SK-N-SH (cell line): Measurements from ENCODE around the gene GPR160. TPM values are rescaled to one million over a fixed set of nuclear protein-coding genes. Genes with fewer than 3 reads are reported as not detected.

Experiments used
- CTCF ChIA-PET: fragments of 300-600, 350-600 bp; formaldehyde crosslinking; extraction: SDS; loops from one replicate; lab custom pipeline; 2021; lab: Yijun Ruan, JAX
- POLR2A ChIA-PET: fragments of 350-600 bp; sonication (Branson Sonifier 250); formaldehyde crosslinking; extraction: SDS; loops from one replicate; lab custom pipeline; 2020; ENCODE audit warnings: antibody characterized with exemption, inconsistent platforms; lab: Yijun Ruan, JAX
- DNase-seq: peaks from one replicate; pipeline ENCODE4 v3.0.0; 2012
- H2AFZ ChIP-seq: fragments of 200-600 bp; sonication (generic); 2 replicates; pipeline ENCODE4 v1.8.1; 2016; ENCODE audit warnings: antibody characterized with exemption, mild to moderate bottlenecking, low read depth
- H3F3A ChIP-seq: fragments of 200-600 bp; sonication (generic); replicated peaks from 2 replicates; pipeline ENCODE3; 2016; ENCODE audit warnings: antibody characterized with exemption, mild to moderate bottlenecking; ENCODE audit not compliant: insufficient read depth
- H3K27ac ChIP-seq, 2 experiments: fragments of 200-500 bp in 1 of 2; fragments of 200-600 bp in 1 of 2; sonication (Bioruptor generic) in 1 of 2; sonication (generic), shearing (Covaris generic) in 1 of 2; 2 replicates each; pipeline versions ENCODE4 v1.5.1 to v1.6.1; 2014 to 2016; ENCODE audit warnings: low read depth in 2 of 2, inconsistent platforms in 1 of 2, low read length in 1 of 2, mild to moderate bottlenecking in 1 of 2, mixed read lengths in 1 of 2
- H3K27me3 ChIP-seq: fragments of 200-600 bp; sonication (generic), shearing (Covaris generic); 2 replicates; pipeline ENCODE4 v1.6.1; 2016; ENCODE audit warnings: mixed run types; ENCODE audit not compliant: insufficient read depth
- H3K36me3 ChIP-seq, 2 experiments: fragments of 200-500 bp in 1 of 2; fragments of 200-600 bp in 1 of 2; sonication (Bioruptor generic) in 1 of 2; sonication (generic) in 1 of 2; replicated peaks in 1 of 2; 2 replicates each; pipeline versions ENCODE3 to v1.5.1; 2014 to 2016; ENCODE audit warnings: low read length in 1 of 2, mild to moderate bottlenecking in 1 of 2; ENCODE audit not compliant: insufficient read depth in 2 of 2, control insufficient read depth in 1 of 2
- H3K4me1 ChIP-seq, 2 experiments: fragments of 200-500 bp in 1 of 2; fragments of 200-600 bp in 1 of 2; sonication (Bioruptor generic) in 1 of 2; sonication (generic), shearing (Covaris generic) in 1 of 2; 2 replicates each; pipeline versions ENCODE4 v1.5.1 to v1.6.1; 2014 to 2016; ENCODE audit warnings: low read depth in 1 of 2, low read length in 1 of 2, mixed run types in 1 of 2; ENCODE audit not compliant: insufficient read depth in 2 of 2, control insufficient read depth in 1 of 2
- H3K4me2 ChIP-seq: fragments of 200-600 bp; sonication (generic), shearing (Covaris generic); 2 replicates; pipeline ENCODE4 v1.6.1; 2017; ENCODE audit warnings: mixed run types
- H3K4me3 ChIP-seq, 2 experiments: fragments of 200-500 bp in 1 of 2; fragments of 200-600 bp in 1 of 2; sonication (Bioruptor generic) in 1 of 2; sonication (generic), shearing (Covaris generic) in 1 of 2; 2 replicates each; pipeline versions ENCODE4 v1.5.1 to v1.8.1; 2014 to 2016; ENCODE audit warnings: low read depth in 2 of 2, inconsistent platforms in 1 of 2, low read length in 1 of 2, mild to moderate bottlenecking in 1 of 2, mixed read lengths in 1 of 2, moderate library complexity in 1 of 2
- H3K79me2 ChIP-seq: fragments of 200-600 bp; sonication (generic); 2 replicates; pipeline ENCODE4 v1.8.1; 2017; ENCODE audit warnings: mild to moderate bottlenecking; ENCODE audit not compliant: insufficient read depth
- H3K9ac ChIP-seq: fragments of 200-600 bp; sonication (generic); 2 replicates; pipeline ENCODE4 v1.6.1; 2017; ENCODE audit warnings: mixed run types
- H3K9me2 ChIP-seq: fragments of 200-600 bp; sonication (generic); 2 replicates; pipeline ENCODE4 v1.6.1; 2017; ENCODE audit warnings: mixed run types
- H3K9me3 ChIP-seq: fragments of 200-600 bp; sonication (generic); 2 replicates; pipeline ENCODE4 v1.6.1; 2017; ENCODE audit warnings: mixed run types, mild to moderate bottlenecking, moderate library complexity
- H4K20me1 ChIP-seq: fragments of 200-600 bp; sonication (generic); 2 replicates; pipeline ENCODE4 v1.6.1; 2017; ENCODE audit warnings: mild to moderate bottlenecking, mixed run types; ENCODE audit not compliant: insufficient read depth
- CHD2 ChIP-seq: fragments of 150-350 bp; IDR thresholded peaks from 2 replicates; pipeline ENCODE4 v1.6.1; 2018; ENCODE audit warnings: low read length; ENCODE audit not compliant: partially characterized antibody
- EP300 ChIP-seq, 2 experiments: IDR thresholded peaks; 2 replicates each; pipeline versions ENCODE4 v1.4.0 to v1.6.1; 2012; ENCODE audit warnings: borderline replicate concordance in 1 of 2, low read depth in 1 of 2, low read length in 1 of 2
- EZH2phosphoT487 ChIP-seq: fragments of 200-600 bp; sonication (generic); IDR thresholded peaks from 2 replicates; pipeline ENCODE4 v1.6.1; 2017; ENCODE audit warnings: low read depth, mixed run types, mild to moderate bottlenecking, antibody characterized with exemption, moderate library complexity, borderline replicate concordance
- FOSL2 ChIP-seq: IDR thresholded peaks from 2 replicates; pipeline ENCODE4 v1.4.0; 2012; ENCODE audit warnings: low read depth, mild to moderate bottlenecking, moderate library complexity, borderline replicate concordance
- FOXJ3 ChIP-seq: sonication (generic); formaldehyde crosslinking; IDR thresholded peaks from 2 replicates; pipeline ENCODE4 v1.5.1; 2020; ENCODE audit warnings: mild to moderate bottlenecking, missing genetic modification reagents
- NFIC ChIP-seq: IDR thresholded peaks from 2 replicates; pipeline ENCODE4 v1.4.0; 2012; ENCODE audit warnings: borderline replicate concordance
- RCOR1 ChIP-seq: fragments of 150-350 bp; IDR thresholded peaks from 2 replicates; pipeline ENCODE4 v1.6.1; 2017; ENCODE audit warnings: antibody characterized with exemption, low read length
- SMC3 ChIP-seq: IDR thresholded peaks from 2 replicates; pipeline ENCODE4 v1.6.1; 2012; ENCODE audit warnings: low read depth, low read length, improper control_type of control experiment
- TAF1 ChIP-seq: IDR thresholded peaks from 2 replicates; pipeline ENCODE4 v1.6.1; 2012; ENCODE audit warnings: low read depth, mild to moderate bottlenecking, low read length, moderate library complexity, borderline replicate concordance
- TCF12 ChIP-seq: IDR thresholded peaks from 2 replicates; pipeline ENCODE4 v1.4.0; 2012
- TEAD4 ChIP-seq: IDR thresholded peaks from 2 replicates; pipeline ENCODE4 v1.4.0; 2012; ENCODE audit warnings: mild to moderate bottlenecking, borderline replicate concordance; ENCODE audit not compliant: insufficient read depth
- YY1 ChIP-seq: IDR thresholded peaks from 2 replicates; pipeline ENCODE4 v1.4.0; 2012; ENCODE audit warnings: low read depth, mild to moderate bottlenecking
- WGBS: methylation state at CpG from one replicate; pipeline ENCODE4 v1.1.6; 2017; ENCODE audit warnings: low lambda C conversion rate; 5-methylcytosine and 5-hydroxymethylcytosine counted together
- polyA plus RNA-seq, 3 experiments: library from polyadenylated mRNA; depleted of rRNA; stranded (reverse); fragments of >200 nt; gene quantifications; 2 replicates each; pipeline ENCODE4 v1.2.3, GENCODE V29; 2012
- TF ChIP-seq, protein P1 (sequence below): fragments of 200-600 bp; sonication (generic); IDR thresholded peaks from 2 replicates; pipeline ENCODE4 v1.6.1; 2017; ENCODE audit warnings: antibody characterized with exemption, mild to moderate bottlenecking, moderate library complexity
- TF ChIP-seq, protein P2 (sequence below): fragments of 150-350 bp; IDR thresholded peaks from 2 replicates; pipeline ENCODE4 v1.6.1; 2016; ENCODE audit warnings: mild to moderate bottlenecking, low read depth, low read length
- TF ChIP-seq, protein P3 (sequence below): IDR thresholded peaks from 2 replicates; pipeline ENCODE4 v1.4.0; 2012; ENCODE audit warnings: low read depth
- TF ChIP-seq, protein P4 (sequence below): IDR thresholded peaks from 2 replicates; pipeline ENCODE4; 2012
- TF ChIP-seq, protein P5 (sequence below): IDR thresholded peaks from 2 replicates; pipeline ENCODE4 v1.4.0; 2012; ENCODE audit warnings: low read depth, borderline replicate concordance

The GPR160 gene
- polyA plus RNA-seq, 1 of the 3 experiments (the other 2 are of a cell fraction), result 0.31 TPM

DNA sequence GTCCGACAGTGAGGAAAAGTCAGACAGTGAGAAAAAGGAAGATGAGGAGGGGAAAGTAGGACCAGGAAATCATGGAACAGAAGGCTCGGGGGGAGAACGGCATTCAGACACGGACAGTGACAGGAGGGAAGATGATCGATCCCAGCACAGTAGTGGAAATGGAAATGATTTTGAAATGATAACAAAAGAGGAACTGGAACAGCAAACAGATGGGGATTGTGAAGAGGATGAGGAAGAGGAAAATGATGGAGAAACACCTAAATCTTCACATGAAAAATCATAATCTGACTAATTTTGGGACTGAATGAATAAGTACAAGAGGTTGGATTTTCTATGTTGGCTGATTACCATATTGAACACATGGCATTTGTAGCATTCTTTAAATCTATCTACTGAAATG lies 45.0 kb upstream of the GPR160 start:
- H4K20me1 ChIP-seq, result no peaks in the 10 kb centered on the region
- no peaks in the 10 kb centered on the region for H3K9me2 ChIP-seq
- WGBS, result 85% methylated on average over 5 of the region's 5 CpGs
- H3K4me1 ChIP-seq, result no peaks in the 10 kb centered on the region
- no peaks in the 10 kb centered on the region for H3K79me2 ChIP-seq
- H3K36me3 ChIP-seq, result peaks cover 69 to 70% of the 10 kb centered on the region in 2 experiments
- ChIA-PET POLR2A (no interaction called here), CTCF (interaction anchor here (0.9 kb wide), 1 partner anchor 43 kb away, joined by 3 read pairs; no protein-coding TSS in a partner anchor)
- no peak overlapping the region for H3K9ac ChIP-seq
- no peaks in the 10 kb centered on the region for H3K9me3 ChIP-seq
- no peak for TF ChIP-seq FOXJ3 (CRISPR knock-in tag)
- TF ChIP-seq TCF12, result no peak
- TF ChIP-seq TEAD4, result no peak
- no peak for TF ChIP-seq EZH2phosphoT487
- no peak for TF ChIP-seq YY1
- TF ChIP-seq RCOR1, result no peak
- TF ChIP-seq, protein P1, sequence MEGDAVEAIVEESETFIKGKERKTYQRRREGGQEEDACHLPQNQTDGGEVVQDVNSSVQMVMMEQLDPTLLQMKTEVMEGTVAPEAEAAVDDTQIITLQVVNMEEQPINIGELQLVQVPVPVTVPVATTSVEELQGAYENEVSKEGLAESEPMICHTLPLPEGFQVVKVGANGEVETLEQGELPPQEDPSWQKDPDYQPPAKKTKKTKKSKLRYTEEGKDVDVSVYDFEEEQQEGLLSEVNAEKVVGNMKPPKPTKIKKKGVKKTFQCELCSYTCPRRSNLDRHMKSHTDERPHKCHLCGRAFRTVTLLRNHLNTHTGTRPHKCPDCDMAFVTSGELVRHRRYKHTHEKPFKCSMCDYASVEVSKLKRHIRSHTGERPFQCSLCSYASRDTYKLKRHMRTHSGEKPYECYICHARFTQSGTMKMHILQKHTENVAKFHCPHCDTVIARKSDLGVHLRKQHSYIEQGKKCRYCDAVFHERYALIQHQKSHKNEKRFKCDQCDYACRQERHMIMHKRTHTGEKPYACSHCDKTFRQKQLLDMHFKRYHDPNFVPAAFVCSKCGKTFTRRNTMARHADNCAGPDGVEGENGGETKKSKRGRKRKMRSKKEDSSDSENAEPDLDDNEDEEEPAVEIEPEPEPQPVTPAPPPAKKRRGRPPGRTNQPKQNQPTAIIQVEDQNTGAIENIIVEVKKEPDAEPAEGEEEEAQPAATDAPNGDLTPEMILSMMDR, result no peak
- TF ChIP-seq EP300 (IDR thresholded peaks at IDR 0.05; ENCODE audit: borderline replicate concordance in 1 of 2, low read depth in 1 of 2, low read length in 1 of 2), result no peak
- TF ChIP-seq NFIC, result no peak
- no peak for TF ChIP-seq SMC3
- TF ChIP-seq, protein P2, sequence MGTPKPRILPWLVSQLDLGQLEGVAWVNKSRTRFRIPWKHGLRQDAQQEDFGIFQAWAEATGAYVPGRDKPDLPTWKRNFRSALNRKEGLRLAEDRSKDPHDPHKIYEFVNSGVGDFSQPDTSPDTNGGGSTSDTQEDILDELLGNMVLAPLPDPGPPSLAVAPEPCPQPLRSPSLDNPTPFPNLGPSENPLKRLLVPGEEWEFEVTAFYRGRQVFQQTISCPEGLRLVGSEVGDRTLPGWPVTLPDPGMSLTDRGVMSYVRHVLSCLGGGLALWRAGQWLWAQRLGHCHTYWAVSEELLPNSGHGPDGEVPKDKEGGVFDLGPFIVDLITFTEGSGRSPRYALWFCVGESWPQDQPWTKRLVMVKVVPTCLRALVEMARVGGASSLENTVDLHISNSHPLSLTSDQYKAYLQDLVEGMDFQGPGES, result no peak
- TF ChIP-seq FOSL2, result no peak
- TF ChIP-seq, protein P3, sequence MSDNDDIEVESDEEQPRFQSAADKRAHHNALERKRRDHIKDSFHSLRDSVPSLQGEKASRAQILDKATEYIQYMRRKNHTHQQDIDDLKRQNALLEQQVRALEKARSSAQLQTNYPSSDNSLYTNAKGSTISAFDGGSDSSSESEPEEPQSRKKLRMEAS, result no peak
- TF ChIP-seq, protein P4, sequence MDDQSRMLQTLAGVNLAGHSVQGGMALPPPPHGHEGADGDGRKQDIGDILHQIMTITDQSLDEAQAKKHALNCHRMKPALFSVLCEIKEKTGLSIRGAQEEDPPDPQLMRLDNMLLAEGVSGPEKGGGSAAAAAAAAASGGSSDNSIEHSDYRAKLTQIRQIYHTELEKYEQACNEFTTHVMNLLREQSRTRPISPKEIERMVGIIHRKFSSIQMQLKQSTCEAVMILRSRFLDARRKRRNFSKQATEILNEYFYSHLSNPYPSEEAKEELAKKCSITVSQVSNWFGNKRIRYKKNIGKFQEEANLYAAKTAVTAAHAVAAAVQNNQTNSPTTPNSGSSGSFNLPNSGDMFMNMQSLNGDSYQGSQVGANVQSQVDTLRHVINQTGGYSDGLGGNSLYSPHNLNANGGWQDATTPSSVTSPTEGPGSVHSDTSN, result no peak
- TF ChIP-seq, protein P5, sequence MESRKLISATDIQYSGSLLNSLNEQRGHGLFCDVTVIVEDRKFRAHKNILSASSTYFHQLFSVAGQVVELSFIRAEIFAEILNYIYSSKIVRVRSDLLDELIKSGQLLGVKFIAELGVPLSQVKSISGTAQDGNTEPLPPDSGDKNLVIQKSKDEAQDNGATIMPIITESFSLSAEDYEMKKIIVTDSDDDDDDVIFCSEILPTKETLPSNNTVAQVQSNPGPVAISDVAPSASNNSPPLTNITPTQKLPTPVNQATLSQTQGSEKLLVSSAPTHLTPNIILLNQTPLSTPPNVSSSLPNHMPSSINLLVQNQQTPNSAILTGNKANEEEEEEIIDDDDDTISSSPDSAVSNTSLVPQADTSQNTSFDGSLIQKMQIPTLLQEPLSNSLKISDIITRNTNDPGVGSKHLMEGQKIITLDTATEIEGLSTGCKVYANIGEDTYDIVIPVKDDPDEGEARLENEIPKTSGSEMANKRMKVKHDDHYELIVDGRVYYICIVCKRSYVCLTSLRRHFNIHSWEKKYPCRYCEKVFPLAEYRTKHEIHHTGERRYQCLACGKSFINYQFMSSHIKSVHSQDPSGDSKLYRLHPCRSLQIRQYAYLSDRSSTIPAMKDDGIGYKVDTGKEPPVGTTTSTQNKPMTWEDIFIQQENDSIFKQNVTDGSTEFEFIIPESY, result no peak
- no peak for TF ChIP-seq TAF1
- TF ChIP-seq CHD2, result no peak
- H3K4me2 ChIP-seq, result no peak overlapping the region
- H3F3A ChIP-seq, result peaks cover 5% of the 10 kb centered on the region
- H3K27ac ChIP-seq, result no peak overlapping the region
- H2AFZ ChIP-seq, result no peak overlapping the region
- no peak overlapping the region for H3K4me3 ChIP-seq
- no peaks in the 10 kb centered on the region for H3K27me3 ChIP-seq
- no peak for DNase-seq
